ENCODE measurements around the gene MAST3. TPM values are rescaled to one million over a fixed set of nuclear protein-coding genes. Genes with fewer than 3 reads are reported as not detected.

The MAST3 gene
- total RNA-seq, 4 donors from 2014 or later = 0.66 to 2.8 (median 1.6) TPM

- Histone ChIP-seq H3K36me3 (no peaks in the 10 kb centered on the region), H3K27ac (no peak overlapping the region), H3K9me3 (no peaks in the 10 kb centered on the region), H3K4me3 (no peak overlapping the region), H3K4me1 (peaks cover 10 to 12% of the 10 kb centered on the region in 2 donors), H3K27me3 (no peaks in the 10 kb centered on the region)
- in situ Hi-C loops (cut with MboI; ENCODE audit: low sequenced_read_pairs in 4 of 4) = loop anchor here in 3 of 4 donors (10.0 kb wide), 2 partner anchors 45 to 135 kb away; a partner anchor contains a TSS
- ATAC-seq = no peak
- no peak for TF ChIP-seq POLR2A (IDR thresholded peaks at IDR 0.05)
- TF ChIP-seq CTCF (IDR thresholded peaks at IDR 0.05 in 4 of 5, conservative IDR thresholded peaks at IDR 0.05 in 1 of 5) = no peak
- no peak for DNase-seq
- intact Hi-C loops (cut with DNase I; ENCODE audit: low total_unique reads) = loop anchor here (5.0 kb wide), 1 partner anchor 33 kb away; the partner anchor contains the start of gene PIK3R2
These were observed 22.1 kb downstream of the MAST3 start for GRCh38 chr19:18119717-18120105.

- in situ Hi-C loops (cut with MboI; ENCODE audit: low sequenced_read_pairs in 4 of 4) = no loop called here
These were observed 22.5 kb downstream of the MAST3 start for GRCh38 chr19:18120127-18120526.

GRCh38 chr19:18121166-18121565 is 23.6 kb downstream of the MAST3 start:
- no peaks in the 10 kb centered on the region for H3K36me3 ChIP-seq
- in situ Hi-C loops (cut with MboI; ENCODE audit: low sequenced_read_pairs in 4 of 4) (no loop called here), intact Hi-C loops (cut with DNase I; ENCODE audit: low total_unique reads) (no loop called here)
- DNase-seq (no peak), ATAC-seq (no peak)
- no peaks in the 10 kb centered on the region for H3K27me3 ChIP-seq
- H3K27ac ChIP-seq = no peak overlapping the region
- peaks cover 10 to 12% of the 10 kb centered on the region in 2 donors for H3K4me1 ChIP-seq
- no peaks in the 10 kb centered on the region for H3K9me3 ChIP-seq
- no peak overlapping the region for H3K4me3 ChIP-seq
- TF ChIP-seq POLR2A (IDR thresholded peaks at IDR 0.05) = no peak
- TF ChIP-seq CTCF (IDR thresholded peaks at IDR 0.05 in 4 of 5, conservative IDR thresholded peaks at IDR 0.05 in 1 of 5) = no peak

More at GRCh38 chr19:18120127-18120526, 22.5 kb downstream of the MAST3 start:
- no peak for TF ChIP-seq CTCF (IDR thresholded peaks at IDR 0.05 in 4 of 5, conservative IDR thresholded peaks at IDR 0.05 in 1 of 5)
- TF ChIP-seq POLR2A (IDR thresholded peaks at IDR 0.05) = no peak
- no peak for ATAC-seq
- Histone ChIP-seq H3K4me1 (peaks cover 10 to 12% of the 10 kb centered on the region in 2 donors), H3K36me3 (no peaks in the 10 kb centered on the region), H3K27ac (no peak overlapping the region), H3K4me3 (no peak overlapping the region), H3K9me3 (no peaks in the 10 kb centered on the region), H3K27me3 (no peaks in the 10 kb centered on the region)
- intact Hi-C loops (cut with DNase I; ENCODE audit: low total_unique reads) = no loop called here
- no peak for DNase-seq

GRCh38 chr19:18122424-18122823 is 24.8 kb downstream of the MAST3 start:
- H3K9me3 ChIP-seq = no peaks in the 10 kb centered on the region
- no peaks in the 10 kb centered on the region for H3K36me3 ChIP-seq
- no peaks in the 10 kb centered on the region for H3K27me3 ChIP-seq
- no peak overlapping the region for H3K4me3 ChIP-seq
- H3K27ac ChIP-seq = no peak overlapping the region
- no peak for TF ChIP-seq CTCF (IDR thresholded peaks at IDR 0.05 in 4 of 5, conservative IDR thresholded peaks at IDR 0.05 in 1 of 5)
- no peak for TF ChIP-seq POLR2A (IDR thresholded peaks at IDR 0.05)
- no peak for DNase-seq
- intact Hi-C loops (cut with DNase I; ENCODE audit: low total_unique reads) = no loop called here
- H3K4me1 ChIP-seq = peaks cover 7 to 8% of the 10 kb centered on the region in 2 donors
- ATAC-seq = no peak
- in situ Hi-C loops (cut with MboI; ENCODE audit: low sequenced_read_pairs in 4 of 4) = no loop called here
